Activated T-cell treated with anti-CD3 and anti-CD28 coated beads for 1 hour (primary cell): ENCODE measurements around the gene CCR8.

ENCODE experiments used
- DNase-seq: peaks from one replicate; pipeline ENCODE4 v3.0.0-alpha.2; 2020; ENCODE audit warnings: low read depth

CCR8 gene, protein sequence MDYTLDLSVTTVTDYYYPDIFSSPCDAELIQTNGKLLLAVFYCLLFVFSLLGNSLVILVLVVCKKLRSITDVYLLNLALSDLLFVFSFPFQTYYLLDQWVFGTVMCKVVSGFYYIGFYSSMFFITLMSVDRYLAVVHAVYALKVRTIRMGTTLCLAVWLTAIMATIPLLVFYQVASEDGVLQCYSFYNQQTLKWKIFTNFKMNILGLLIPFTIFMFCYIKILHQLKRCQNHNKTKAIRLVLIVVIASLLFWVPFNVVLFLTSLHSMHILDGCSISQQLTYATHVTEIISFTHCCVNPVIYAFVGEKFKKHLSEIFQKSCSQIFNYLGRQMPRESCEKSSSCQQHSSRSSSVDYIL

DNA sequence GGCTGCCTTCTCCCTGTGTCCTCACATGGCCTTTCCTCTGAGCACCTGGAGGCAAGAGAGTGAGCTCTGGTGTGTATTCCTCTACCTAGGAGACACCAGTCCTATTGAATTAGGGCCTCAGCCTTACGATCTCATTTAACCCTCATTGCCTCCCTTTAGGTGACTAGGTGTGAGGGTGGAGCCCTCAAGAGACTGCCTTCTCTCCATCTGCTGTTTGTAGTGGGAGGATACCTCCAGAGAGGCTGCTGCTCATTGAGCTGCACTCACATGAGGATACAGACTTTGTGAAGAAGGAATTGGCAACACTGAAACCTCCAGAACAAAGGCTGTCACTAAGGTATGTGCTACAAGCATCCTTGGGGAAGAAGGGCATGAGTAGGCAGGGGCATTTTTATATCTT is at the start of gene CCR8:
Gene CCR8, plus strand, starts transcription at position 217 of the 400 bp plus-strand sequence. CDS start 2,623 bp downstream, outside the sequence.
- no peak for DNase-seq

DNA sequence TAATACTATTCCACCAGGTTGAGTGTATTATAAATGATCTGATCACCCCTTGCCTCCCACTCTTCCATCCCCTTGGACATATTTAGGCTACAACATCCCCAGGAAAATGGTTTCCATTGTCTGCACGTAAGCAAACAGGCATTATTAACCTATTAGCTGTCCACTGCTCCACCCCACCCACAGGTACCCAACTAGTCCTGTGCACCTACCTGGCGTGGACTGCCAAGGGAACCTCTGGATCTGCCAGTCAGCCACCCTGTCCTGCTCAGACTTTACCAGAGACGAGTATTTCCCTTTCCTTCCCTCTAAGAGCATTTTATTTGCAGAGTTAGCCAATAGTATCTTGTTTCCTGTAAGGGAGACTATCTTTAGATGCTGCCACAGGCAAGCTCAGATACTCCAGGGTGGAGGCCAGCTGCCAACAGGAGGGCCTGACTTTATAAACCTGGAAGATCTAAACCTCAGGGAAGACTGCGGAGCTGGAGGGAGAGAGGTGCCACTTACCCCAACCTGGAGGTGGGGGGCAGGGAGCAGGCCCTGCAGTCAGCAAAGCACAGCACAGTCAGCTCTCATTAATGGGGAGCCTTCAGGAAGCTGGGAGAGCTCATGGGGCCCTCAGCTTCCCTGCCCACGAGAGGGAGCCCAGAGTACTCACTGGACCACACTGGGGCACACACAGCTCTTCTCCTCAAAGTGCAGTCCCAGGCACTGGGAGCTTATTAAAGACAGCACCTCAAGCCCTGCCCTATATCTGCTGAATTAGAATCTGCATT is 49.6 kb upstream of the CCR8 start, which contains the start of gene CX3CR1:
Gene CX3CR1, minus strand, starts transcription at position 292 of the 773 bp plus-strand sequence. CDS start 13,527 bp downstream, outside the sequence.
- DNase-seq, result no peak

DNA sequence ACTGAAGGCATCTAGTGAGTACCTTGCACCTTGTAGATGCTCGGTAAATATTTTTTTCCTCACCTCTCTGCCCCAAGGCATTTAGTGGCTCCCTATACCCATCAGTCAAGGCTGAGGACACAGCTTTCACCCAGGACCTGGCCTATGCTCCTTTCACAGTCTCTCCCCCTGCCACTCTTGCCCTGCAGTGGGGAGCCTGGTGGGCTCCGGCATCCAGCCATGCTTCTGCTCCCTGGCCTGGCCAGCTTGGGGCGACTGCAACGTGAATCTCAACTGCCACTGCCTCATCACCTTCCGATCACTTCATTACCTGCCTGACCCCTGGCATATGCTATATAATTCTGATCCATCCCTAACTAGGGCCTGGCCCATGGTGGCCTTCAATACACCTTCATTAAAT is 48.9 kb upstream of the CCR8 start:
- DNase-seq, result no peak

DNA sequence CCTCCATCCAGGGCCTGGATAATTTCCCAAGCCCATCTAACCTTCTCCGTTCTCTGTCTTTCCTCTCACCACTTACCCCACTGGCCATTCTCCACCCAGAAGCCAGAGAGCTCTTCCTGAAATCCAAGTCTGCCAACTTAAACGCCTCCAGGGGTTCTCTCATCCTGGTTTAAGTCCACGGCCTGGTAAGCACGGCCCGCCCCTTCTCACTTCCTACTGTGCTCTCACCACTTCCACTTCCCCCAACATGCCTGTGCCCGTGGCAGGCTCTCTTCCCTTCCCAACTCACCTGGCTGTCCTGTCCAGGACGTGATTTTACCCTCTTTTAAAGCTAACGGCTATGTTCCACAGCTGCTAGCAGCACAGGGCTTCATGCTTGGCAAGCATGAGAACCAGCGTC is 48.0 kb upstream of the CCR8 start:
- DNase-seq, result no peak

DNA sequence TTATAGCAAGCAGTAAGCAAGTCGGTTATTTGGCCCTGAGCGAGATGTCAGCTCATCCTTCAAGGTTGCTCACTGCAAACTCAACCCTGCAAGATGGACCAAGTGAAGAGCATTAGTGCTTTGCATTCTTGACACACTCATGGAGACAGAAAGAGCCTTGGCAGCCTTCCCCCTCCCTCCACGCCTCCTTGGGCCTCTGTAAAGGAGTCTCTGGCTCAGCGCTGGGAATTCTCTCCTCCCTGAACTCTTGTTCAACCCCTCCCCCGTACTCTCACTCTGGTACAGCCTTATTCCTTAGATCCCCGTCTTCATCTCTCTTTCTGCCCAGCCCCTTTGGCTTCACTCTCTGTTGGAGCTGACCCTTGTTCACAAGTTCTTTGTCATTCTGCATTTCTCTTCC is 47.5 kb upstream of the CCR8 start:
- no peak for DNase-seq

DNA sequence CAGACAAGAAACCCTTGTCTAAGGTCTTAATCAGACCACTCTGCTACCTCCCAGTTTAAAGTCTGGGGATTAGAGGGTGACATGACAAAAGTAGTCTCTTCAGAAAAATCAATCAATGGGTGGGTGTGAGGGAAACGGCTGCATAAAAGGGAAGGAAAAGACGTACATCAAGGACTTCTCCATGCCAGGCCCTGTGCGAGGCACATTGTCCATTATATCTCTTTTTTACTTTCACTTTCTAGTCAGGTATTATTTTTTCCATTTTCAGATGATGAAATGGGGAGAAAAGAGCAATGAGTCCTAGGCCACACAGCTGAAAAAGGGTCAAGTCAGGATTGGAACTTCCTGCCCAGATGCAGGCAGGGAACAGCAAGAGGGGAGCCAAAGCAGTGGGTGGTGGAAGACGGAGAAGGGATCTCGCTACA is 45.0 kb upstream of the CCR8 start:
- DNase-seq, result no peak

DNA sequence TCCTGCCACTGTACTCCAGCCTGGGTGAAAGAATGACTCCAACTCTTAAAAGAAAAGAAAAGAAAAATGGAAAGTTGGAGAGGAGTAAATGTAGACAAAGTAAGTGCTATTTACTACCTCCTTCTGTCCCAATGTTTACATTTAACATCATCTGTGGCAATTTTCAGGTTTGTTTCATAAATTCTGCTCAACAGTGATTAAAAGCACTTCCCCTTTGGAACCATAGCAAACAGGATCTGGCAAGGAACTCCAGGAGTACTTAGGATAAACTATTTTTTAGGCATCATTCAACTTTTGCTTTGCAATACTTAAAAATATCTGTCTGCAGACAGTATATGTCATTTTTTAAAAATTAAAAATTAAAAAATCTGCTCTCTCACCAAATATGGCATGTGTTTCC is 44.2 kb upstream of the CCR8 start:
- no peak for DNase-seq

DNA sequence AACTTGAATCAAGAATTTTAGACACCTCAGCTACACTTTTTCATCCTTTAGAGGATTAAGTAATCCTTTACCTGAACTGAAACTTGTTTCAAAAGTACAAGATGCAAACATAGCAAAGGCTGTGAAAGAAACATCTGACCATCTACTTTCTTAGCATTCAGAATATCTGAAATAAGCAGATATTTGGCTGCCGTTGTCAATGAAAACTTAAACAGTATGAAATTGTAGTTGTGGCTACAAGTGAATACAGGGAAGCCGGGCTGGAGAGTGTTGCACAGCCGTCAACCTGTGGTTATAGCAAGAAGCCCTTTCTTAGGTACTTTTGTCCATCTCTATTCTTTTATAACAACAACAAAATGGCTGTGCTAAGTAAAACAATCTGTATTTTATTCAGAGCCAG is 42.7 kb upstream of the CCR8 start:
- no peak for DNase-seq

DNA sequence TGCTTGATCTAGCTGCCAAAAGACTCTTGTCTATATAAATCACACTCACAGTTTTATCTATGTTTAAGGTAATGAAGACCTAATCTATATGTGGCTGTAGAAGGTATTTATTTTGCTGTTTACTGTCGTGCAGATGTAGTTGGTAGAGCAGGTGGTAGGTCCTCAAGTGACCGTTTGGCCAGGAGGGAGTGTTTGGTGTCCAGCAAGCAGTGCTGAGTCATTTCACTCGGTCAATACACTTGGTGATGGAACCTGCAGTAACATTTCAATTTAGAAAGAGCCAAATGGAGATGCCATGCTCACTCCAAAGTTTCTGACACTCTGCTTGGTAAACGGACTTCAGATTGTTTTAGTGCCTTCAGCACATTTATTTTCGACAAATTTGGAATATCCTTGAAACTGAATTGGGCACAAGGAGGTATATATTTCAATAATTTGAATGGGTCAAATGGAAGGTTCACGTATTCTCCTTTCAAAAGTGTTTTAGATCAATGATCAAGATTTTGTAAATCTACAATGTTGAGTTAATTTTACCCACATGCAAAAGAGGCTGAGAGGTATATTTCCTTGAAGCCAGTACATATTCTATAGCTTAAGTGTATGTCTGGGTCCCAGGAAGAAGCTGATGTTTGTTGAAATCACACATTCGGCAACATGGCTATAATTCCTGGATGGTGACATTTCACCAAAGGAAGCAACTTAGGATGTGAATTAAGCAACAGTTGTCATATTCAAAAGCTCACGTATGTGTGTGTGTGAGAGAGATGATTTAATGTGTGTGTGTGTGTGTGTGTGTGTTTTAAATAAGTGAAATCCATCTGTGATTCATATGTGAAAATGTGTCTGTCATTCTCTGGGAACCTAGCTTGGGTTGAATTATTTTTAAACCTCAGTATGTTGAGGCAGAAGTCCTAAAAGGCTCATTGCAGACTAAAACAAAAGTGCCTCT is 42.0 kb upstream of the CCR8 start:
- DNase-seq, result no peak

DNA sequence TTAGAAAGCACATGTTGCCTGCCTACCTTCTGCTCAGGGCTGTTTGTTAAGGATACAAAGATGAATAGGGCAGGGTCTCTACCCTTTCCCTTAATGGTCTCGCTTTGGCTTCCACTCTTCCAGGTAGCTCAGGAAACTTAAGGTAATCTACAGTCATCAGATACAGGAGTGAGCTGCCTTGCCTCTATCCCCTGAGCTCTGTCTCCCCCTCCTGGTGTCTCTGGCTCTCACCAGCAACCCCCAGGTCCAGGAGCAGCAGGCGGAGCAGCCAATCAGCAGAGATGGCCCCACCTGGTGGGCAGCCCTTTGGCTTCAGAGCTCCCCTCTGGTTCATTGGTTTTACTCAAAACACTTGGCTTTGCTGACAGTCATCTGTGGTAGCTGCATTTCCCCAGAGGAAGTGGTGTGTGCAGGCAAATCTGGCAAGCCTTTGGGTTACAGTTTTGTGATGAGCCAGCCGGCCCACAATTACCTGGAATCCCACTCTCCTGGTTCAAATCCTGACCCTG is 41.2 kb upstream of the CCR8 start:
- peak; percentile 65 for DNase-seq

DNA sequence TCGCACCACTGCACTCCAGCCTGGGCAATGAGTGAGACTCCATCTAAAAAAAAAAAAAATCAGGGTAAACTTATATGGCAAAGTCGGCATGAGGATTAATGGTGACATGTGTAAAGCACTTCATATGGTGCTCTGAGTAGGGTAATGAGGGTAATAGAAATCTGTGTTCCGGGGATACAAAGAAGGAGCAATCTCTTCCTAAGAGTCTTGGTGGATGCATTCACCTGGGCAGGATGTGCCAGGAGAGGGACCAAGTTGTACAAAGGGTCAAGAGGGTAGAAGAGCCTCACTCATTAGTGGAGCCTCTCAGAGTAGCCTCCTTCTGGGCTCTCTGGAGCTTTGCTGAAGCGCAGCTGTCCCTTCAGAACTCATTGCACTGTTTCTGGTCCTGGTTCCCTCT is 40.4 kb upstream of the CCR8 start:
- no peak for DNase-seq

DNA sequence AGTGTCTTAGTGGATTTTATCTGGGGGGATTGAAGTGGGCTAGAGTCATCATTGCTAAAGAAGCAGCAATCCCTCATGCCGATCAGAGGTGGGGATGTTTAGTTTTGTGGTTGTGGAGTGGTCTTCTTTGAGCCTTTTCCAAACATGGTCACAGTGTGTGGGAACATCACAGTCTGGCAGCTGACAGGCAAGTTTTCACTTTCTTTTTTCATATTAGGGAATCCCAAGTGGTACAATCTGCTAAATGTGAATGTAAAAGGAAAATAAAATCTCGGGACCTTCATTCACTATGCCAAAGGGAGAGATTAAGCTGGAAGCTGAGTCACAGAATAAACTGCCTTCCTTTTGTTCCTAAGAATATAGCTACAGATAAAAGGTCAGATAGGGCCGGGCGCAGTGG is 39.3 kb upstream of the CCR8 start:
- DNase-seq, result no peak

DNA sequence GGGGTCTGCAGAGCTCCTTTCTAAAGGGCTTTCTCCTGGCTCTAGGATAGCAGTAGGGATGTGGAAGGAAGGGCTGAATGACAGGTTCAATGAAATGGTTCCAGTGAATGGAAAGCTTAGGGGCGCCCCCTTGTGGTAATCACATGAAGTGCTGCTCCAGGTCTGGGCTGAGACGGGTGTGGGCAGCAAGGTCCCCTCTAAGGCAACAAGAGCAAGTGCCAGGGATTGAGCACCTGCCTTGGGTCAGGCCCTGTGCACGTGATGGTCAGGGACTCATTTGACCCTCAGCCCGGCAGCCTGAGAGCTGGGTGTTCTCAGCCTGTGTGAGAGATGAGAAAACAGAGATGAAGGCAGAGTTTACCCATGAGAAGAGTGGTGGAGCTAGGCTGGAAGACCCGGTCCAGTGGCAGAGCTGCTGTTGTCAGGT is 37.6 kb upstream of the CCR8 start:
- peak; percentile 71 for DNase-seq

DNA sequence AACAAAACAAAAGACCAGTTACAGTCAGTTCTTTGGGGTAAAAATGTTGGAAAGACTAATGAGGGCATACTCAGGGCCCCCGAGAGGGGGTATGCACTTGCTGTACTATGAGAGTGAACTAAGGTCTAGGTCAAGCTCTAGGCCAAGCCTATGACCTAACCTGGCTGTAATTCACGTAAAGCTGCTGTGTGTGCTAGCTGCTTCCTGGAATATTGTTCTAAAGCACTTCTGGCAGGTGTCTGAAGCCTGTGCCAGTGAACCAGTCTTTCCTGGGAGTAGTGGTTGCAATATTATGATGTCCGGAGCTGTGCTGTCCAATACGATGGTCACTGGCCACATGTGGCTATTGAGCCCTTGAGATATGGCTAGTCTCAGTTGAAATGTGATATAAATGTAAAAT is 36.5 kb upstream of the CCR8 start:
- no peak for DNase-seq

DNA sequence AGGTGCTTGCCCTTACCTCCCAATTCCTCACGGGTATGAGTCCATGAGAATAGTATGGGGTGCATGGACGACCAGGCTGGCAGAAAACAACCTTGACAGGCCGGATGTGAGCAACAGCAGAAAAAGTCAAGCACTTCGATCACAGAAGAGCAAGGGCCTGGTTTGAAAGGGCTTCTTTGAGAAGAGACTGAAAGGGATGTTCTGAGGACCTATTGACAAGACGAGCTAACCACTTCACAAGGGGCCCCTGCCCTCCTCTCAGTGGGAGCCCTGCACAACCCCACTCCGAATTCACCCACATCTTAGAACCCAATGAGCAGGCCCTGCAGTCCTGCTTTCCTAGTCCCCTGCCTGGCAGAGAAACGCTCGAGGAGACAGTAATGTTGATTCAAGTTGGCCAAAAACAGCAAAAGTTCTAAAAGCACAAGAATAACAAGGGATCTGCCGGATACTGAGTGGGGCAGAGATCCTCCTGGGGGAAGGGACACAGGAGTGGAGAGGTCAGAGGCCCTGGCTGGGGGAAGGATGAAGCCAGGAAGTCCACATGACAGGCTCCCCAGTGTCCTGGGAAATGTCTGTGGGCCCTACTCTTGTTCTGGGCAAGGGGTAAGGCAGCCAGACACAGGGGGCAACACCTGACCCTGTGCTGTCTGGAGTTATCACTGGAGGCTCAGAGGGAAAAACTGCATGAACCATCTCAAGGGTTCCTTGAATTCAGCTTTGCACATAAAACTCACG is 34.9 kb upstream of the CCR8 start:
- no peak for DNase-seq

DNA sequence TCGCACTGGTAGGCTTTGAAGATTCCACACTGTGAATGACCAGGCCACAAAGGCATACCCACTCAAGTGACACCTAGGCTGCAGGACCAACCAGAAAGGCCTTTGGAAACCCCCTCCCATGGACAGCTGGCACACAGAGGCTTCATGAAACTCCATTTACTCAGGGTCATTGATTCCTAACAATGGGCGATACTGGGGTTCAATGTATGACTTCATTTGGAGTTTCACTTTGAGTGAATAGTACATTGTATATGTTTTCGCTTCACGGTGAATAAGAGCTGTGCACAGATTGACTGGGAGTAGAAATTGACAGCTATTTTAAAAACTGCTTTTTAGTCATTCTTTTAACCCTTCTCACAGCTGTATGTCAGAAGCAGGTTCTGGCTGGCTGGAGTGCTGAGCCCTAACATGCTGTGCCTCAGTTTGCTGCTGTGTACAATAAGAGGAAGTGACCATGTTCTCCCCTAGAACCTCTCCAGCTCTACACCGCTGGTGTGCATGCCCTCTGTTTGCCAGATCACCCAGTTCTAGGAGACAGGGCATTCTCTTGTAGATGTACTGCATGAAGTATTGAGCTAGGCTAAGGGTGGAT is 34.2 kb upstream of the CCR8 start:
- DNase-seq, result no peak

DNA sequence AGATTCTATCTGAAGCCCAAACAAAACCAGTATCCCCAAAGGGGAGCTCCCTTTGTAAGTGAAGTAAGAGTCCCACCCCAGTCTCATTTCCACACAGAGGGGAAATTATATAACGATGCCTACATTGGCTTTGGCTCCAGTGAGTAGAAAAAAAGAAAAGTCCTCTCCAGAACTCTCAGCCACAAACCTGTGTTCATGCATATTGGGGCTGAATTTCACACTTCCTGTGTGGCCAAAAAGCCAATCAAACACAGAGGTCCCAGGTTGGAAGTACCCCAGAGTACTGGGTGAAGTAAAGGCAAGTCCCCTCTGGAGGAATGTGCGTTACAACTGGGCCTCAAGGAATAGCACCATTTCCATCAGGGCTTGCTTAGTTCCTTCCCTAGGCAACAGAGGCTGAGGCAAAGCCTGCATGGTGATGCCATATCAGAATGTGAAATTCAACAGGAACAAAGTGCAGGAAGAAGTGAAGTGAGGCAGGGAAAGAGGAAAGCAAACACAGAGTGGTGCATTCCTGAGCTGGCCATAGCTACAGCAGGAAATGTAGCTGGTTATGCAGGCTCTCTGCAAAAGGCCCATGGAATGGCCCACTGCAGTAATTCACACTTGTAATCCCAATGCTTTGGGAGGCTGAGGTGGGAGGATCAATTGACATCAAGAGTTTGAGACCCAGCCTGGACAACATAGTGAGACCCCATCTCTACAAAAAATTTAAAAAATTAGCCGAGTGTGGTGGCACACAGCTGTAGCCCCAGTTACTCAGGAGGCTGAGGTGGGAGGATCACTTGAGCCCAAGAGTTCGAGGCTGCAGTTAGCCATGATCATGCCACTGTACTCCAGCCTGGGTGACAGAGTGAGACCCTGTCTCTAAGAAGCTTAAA is 33.1 kb upstream of the CCR8 start:
- no peak for DNase-seq

DNA sequence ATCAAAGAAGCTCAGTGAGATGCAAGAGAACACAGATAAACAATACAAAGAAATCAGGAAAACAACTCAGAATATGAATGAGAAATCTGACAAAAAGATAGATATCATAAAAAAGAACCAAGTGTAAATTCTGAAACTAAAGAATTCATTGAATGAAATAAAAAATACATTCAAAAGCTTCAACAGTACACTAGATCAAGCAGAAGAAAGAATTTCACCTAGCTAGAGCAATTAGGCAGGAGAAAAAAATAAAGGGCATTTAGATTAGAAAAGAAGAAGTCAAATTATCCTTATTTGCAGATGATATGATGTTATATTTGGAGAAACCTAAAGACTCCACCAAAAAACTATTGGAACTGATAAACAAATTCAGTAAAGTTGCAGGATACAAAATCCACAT is 30.2 kb upstream of the CCR8 start:
- no peak for DNase-seq

DNA sequence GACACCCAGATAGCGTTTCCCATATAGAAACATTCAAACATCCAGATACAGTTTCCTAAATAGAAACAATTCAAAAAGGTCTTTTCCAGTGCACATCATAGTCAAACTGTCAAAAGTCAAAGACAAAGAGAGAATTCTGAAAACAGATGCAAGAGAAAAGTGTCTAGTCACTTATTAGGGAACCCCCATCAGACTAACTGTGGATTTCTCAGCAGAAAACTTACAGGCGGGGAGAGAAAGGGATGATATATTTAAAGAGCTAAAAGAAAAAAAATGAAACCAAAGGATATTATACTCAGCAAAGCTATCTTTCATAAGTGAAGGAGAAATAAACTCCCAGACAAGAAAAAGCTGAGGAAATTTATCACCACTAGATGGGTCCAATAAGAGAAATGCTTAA is 27.3 kb upstream of the CCR8 start:
- no peak for DNase-seq

DNA sequence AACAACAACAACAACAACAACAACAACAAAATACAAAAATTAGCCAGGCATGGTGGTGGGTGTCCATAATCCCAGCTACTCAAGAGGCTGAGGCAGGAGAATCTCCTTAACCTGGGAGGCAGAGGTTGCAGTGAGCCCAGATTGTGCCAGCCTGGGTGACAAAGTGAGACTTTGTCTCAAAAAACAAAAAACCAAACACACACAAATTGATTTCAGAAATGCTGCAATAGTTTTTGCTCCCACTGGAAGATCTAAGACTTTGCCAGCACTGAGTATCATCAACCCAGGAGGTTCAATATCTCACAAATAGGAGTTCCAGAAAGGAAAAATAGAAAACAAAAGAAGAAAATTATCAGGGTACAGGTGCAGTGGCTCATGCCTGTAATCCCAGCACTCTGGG is 16.2 kb upstream of the CCR8 start:
- no peak for DNase-seq
